Activated CD4-positive, alpha-beta T cell treated with anti-CD3 and anti-CD28 coated beads, Interleukin-2, amount 50 U/mL, for 48 hours (primary cell): ENCODE data around the gene CCDC81.
"Not testable (repeated sequence)": the region's sequence is repeated elsewhere in the genome, so short reads cannot be mapped to it uniquely, and the experiment has no call there.

Source experiments
- DNase-seq, 2 experiments: peaks; one replicate each; pipeline ENCODE4 v3.0.0-alpha.2; 2020

Gene CCDC81

DNA sequence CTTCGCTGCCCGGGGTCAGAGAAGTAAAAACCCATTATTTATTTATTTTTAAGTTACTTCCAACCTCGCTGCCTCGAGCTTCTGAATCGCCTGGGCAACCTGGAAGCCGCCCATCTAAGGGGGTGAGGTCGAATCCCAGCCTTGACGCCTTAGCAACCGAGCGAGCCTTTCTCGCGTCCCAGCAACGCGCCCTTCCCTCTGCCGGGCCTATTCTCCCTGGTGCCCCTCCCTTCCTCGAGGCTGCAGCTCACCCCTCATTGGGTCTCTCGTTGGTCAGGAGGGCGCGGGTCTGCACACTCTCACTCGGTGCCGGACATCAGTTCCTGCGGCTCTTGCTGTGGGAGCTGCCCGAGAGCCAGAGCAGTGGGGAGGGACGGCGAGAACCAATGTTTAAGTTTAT, at the start of gene CCDC81:
TSS of gene CCDC81 (plus strand) at position 302 of the 400 bp plus-strand sequence. CDS start 277 bp downstream, outside the sequence.
- no peak for DNase-seq

DNA sequence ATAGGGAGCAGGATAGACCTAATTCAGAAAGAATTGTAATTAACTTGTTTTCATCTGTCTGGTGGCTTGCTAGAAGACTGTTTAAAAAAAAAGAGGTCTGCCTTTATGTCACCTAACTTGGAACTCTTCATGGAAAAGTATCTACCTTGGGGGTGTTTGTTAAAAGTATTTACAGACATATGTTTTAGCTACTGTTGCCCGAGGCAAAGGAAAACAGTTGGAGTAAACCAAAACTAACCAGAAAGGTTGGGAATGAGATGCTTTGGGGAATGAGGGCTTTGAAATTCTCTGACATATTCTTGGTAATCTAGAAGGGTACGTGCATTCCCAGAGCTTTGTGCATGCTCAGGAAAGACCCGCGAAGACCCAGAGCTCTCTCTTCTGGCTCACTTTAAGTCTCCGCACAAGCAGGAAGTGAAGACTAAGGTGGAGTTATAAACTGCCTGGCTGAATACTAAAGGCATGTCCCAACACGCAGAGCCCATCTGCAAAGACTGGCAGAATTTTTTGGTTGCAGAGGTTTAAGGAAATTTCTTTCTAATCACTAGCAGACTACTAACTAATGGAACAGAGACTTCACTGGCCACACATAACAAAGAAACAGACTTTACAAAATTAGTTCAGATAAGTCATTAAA, 39.4 kb upstream of the CCDC81 start:
- DNase-seq: no peak

DNA sequence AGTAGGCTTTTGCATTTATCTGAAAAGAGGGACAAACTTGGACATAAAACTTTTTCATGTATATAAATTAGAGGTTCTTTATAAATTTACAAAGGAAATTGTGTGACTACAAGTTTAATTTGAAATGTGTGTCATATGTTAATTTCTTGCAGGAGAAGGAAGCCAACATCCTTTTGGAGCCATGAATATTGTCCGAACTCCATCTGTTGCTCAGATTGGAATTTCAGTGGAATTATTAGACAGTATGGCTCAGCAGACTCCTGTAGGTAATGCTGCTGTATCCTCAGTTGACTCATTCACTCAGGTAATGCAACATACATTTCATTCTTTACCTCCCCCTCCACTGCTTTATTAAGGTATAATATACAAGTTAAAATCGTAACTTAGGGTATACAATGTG, 37.5 kb upstream of the CCDC81 start:
- no peak for DNase-seq

DNA sequence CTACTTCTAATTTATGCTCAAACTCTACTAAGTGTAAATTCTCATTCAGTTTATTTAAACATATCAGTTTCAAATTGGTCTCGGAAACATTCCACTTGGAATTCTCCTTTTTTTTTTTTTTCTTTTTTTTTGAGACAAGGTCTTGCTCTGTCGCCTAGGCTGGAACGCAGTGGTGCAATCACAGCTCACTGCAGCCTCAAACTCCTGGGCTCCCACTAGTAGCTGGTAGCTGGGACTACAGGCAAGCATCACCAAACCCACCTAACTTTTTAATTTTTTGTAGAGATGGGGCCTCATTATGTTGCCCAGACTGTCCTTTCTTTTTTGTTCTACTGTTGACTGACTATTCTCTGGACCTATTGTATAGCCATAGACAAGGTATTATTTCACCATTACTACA, 33.3 kb upstream of the CCDC81 start:
- no peak for DNase-seq

DNA sequence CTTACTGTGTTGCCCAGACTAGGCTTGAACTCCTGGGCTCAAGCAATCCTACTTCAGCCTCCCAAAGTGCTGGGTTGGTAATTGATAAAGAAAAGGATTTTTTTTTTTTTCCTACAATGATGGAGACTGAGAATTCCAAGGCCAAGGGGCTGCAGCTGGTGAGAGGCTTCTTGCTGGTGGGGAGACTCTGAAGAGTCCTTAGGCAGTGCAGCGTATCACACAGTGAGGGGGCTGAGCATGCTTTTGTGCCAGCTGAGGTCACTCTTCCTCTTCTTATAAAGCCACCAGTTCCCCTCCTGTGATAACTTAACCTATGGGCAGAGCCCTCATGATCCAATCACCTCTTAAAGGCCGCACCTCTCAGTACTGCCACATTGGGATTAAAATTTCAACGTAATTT, 28.2 kb upstream of the CCDC81 start:
- DNase-seq: no peak

DNA sequence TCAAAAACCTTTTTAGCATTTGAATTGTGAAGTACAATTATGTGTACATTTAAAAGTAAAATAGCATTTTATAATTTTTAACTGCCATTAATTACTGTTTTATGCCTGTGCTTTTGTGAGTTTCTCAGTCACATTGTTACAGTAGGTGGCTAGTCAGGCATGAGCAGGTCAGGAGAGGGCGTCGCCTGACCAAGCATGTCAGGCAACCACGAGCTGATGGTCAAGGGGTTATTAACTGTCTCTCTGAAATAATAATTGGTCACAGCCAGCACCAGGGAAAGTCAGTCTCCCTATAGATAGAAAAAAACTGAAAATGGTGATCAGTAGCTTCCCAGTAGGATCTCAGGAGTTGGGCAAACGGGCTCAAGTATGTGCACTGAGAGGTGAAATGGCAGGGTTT, 19.4 kb upstream of the CCDC81 start:
- DNase-seq: no peak

DNA sequence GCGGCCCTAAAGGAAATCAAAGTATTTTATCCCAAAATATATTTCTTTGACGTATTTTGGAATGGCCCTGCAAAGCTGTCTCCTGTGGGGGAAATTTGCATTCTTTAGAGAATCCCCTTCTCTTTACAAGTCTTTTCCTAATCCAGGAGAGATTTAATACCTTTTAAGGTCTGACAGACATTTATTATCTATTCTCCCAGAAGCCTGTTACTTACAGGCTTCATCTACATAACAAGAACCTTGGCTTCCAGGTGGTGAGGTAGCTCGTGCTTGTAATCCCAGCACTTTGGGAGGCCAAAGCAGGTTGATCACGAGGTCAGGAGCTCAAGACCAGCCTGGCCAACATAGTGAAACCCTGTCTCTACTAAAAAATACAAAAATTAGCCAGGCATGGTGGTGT, 17.3 kb upstream of the CCDC81 start:
- DNase-seq: not testable (repeated sequence)

DNA sequence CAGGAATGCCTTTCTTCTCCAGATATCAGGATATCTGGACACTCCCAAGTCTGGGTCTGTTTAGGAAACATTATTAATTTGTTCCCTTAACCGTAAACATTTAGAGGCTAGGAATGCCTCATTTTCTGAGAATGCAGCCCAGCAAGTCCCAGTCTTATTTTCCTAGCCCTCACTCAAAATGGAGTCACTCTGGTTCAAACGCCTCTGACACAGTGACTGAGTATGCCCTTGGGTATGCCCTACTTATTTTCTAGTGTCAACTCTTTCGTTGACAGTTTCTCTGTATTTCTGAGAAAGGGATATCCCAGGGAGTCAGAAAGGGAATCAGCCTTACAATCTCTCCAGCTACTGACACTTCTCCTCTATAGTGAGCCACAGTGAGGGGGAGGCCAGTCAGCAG, 16.0 kb upstream of the CCDC81 start:
- no peak for DNase-seq

DNA sequence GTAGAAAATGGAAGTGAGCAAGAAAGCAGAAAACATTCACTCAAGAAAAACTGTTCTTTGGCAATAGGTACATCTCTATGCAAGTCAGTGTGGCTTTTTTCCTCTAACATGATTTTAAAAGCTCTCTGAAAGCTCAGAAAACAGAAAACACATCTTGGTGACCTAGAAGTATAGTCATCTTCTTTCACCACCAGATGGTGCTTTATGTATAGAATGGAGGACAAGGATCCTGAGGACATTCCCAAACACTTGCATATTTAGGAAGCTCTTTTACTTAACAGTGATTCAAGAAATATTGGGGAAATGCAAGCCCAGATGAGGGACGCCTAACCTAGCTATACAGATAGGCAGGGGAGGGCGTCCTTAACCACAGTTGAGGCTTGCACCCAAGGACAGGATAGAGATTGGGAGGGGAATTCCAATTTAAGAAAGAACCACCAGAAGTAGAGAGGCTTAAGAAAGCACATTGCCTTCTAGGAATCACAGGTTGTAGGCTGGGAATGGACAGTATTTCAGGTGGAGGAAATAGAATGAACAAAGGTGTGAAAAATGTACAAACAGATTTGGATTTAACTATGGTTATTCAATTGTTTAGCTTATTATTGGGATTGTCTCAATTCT, 13.8 kb upstream of the CCDC81 start:
- no peak for DNase-seq

DNA sequence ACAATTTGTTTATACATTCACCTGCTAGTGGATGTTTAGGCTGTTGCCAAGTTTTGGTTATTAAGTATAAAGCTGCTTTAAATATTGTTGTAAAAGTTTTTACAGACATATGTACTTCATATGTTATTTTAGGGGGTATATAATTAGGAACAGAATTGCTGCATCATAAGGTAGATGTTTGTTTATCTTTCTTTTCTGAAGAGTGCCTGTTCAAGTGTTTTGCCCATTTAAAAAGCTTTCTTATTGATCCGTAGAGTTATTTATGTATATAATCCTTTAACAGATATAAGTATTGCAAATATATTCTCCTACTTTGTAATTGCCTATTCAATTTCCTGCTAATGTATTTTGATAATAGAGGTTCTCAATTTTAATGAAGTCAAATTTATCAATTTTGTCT, 11.3 kb upstream of the CCDC81 start:
- no peak for DNase-seq

DNA sequence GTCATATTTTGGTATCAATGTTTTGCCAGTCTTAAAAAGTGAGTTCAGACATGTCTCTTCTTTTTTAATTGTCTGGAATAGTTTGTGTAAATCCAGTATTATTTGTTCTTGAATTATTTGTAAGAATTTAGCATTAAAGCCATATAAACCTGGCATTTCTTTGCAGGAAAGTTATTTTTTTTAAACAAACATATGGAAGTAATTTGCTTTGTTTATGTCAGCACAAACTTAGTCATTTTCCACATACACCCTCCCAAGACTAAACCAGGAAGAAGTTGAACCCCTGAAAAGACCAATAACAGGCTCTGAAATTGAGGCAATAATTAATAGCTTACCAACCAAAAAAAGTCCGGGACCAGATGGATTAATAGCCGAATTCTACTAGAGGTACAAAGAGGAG, 9.1 kb upstream of the CCDC81 start:
- no peak for DNase-seq

DNA sequence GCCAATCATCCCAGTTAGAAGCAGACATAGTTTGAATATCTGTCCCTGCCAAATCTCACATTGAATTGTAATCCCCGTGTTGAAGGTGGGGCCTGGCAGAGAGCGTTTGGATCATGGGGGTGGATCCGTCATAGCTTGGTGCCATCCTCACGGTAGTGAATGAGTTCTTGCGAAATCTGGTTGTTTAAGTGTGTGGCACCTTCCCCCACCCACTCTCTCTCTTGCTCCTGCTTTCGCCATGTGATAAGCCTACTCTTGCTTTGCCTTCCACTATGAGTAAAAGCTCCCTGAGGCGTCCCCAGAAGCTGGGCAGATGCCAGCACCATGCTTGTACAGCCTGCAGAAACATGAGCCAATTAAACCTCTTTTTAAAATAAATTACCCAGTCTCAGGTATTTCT, 5.0 kb upstream of the CCDC81 start:
- DNase-seq: no peak

DNA sequence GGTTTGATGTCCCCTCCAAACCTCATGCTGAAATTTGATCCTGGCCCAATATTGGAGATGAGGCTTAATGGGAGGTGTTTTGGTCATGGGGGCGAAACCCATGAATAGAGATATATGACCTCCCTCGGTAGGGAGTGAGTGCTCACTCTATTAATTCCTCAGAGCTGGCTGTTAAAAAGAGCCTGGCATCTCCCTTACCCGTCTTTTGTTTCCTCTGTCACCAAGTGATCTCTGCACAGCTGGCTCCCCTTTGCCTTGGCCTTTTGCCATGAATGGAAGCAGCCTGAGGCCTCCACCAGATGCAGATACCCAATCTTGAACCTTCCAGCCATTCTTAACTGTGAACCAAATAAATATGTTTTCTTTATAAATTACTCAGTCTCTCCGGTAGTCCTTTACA, 4.5 kb upstream of the CCDC81 start:
- no peak for DNase-seq

DNA sequence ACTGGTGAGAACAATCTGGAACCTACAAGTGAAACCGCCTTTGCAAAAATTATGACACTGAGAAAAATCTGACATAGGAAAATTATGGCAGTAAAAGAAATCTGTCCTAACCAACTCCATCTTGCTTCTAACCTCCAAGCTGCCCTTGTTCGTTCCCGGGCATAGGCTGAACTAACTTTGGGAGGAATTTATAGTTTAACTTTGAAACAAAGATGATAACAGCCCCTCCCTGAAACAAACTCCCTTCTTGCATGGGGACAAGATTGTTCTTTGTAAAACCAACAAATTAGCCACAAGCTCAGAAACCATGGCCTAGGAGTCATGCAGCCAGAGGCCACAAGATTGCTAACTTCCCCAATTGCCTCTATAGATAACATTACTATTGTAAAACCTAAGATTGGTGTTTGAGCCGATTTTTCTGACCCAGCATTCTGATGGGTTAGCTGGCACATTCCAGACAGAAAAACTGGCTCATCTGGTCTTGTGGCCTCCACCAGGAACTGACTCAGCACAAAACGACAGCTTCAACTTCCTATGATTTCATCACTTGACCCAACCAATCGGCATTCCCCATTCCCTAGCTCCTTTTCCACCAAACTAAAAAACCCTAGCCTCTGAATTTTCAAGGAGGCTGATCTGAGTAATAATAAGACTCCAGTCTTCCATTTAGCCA, 3.6 kb upstream of the CCDC81 start:
- DNase-seq: no peak

DNA sequence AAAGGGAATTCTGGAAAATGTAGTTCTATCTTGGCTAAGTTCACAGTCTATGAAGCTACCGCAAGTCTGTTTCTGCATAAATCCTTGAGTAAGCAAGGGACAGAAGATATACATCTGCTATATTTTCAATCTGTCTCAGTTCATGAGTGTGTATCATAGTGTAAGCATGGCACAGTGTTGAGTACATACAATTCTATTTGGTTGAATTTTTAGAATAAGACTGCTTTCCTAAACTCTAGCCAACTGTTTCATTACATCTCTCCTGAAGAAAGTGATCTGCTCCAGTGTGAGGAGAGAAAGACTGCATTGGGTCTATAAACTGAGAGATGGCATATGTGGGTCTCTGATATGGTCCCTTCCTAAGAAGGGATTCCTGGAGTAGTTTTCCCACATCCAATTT, 2.6 kb upstream of the CCDC81 start:
- no peak for DNase-seq

DNA sequence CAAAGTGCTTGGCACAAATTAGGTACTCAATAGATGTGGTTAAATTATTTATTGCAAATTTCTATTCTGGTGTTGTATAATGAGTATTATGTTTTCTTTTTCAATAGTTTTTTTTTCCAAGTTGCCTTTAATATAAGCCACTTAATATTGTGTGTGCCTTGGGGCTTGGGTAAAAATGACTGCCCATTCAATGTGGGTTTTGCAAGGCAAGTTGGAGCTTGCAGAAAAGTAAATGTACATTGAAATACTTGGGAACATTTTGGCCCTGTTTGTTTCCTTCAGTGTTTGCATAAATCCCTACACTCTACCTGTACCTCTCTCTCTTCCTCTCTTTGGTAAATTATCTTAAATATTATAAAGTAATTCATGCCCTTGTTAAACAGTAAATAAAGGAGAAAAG, 2.1 kb upstream of the CCDC81 start:
- no peak for DNase-seq

DNA sequence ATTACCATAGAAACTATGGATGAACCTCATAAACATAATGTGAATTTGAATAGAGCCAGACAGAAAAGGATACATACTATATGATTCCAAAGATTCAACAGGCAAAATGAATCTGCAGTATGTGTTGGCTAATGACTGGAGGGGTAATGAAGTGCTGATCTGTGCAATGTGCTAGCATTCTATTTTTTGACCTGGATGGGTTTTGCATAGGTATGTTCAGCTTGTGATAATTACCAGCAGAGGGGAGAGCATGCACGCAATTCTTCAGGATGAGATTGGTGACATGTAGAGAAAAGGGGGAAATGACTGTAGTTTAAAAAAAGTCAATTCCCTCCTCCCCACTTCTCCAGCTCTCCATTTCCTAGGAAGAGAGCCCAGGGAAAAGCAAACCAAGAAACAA, 618 bp upstream of the CCDC81 start:
- no peak for DNase-seq

DNA sequence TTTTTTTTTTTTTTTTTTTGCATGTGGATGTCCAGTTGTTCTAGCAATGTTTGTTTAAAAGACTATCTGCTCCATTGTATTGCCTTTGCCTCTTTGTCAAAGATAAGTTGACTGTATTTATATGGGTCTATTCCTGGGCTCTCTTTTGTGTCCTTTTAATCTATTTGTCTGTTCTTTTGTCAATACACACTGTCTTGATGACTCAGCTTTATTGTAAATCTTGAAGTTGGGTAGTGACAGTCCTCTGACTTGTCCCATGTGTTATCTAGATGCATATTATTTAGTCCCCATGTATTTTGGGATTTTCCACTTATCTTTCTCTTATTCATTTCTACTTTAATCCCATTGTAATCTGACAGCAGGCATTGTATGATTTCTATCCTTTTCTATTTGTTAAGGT, 3.3 kb downstream of the CCDC81 start:
- no peak for DNase-seq

DNA sequence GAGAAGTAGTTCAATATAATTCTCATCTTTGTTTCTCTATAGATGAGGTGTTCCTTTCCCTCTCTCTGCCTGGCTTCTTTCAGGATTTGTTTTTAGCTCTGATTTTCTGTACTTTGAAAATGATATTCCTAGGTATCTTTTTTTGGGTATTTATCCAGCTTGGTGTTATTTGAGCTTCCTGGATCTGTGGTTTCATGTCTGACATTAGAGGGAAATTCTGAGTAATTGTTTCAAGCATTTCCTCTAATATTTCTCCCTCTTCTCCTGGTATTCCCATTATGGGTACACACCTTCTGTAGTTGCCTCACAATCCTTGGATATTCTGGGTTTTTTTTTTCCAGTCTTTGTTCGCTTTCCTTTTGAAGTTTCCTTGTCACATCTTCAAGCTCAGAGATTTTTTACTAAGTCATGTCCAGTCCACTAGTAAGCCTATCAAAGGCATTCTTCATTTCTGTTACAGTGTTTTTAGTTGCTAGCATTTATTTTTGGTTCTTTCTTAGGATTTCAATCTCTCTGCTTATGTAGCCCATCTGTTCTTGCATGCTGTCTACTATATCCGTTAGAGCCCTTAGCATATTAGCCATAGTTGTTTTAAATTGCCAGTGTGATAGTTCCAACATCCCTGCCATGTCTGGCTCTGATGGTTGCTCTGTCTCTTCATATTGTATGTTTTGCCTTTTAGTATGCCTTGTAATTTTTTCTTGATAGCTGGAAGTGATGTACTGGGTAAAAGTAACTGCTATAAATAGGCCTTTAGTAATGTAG, 5.8 kb downstream of the CCDC81 start:
- DNase-seq: no peak

DNA sequence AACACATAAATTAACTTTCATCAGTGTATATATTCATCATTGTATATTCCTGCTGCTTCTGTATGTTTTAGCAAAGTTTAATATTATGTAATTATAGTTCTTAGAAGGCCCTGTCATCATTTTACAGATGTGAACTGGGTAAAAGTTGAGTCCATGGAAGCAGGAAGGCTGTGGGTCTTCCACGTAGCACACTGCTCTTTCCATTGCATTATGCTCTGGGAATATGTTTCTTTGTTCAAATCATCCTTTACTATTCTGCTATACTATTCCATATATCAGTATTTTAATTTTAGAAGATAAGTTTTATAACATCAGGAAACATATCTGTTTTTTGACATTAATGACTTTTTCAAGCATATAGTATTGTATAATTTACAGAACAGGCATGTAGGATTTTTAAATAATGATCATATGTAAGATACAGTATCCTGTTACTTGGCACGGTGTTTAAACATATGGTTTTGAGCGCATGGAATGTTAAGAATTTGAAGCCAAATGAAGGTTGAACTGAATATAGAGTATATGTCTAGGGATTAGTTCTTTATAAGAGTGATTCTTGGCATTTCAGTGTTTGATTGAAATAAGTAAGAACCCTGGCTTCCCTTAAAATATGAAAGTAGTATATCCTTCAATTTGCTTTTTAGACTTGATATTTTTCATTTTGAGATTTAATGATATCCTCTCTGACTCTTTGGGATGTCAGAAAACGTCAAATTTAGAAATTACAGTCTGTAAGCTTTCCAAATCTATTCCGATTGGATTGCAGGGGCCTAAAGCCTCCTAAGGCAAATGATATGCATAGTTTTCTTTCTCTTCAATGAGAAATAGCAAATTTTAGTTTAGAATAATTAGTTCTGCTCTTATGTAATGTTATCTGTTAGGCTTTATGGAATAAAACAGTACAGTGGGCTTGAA, 8.6 kb downstream of the CCDC81 start:
- DNase-seq: no peak

DNA sequence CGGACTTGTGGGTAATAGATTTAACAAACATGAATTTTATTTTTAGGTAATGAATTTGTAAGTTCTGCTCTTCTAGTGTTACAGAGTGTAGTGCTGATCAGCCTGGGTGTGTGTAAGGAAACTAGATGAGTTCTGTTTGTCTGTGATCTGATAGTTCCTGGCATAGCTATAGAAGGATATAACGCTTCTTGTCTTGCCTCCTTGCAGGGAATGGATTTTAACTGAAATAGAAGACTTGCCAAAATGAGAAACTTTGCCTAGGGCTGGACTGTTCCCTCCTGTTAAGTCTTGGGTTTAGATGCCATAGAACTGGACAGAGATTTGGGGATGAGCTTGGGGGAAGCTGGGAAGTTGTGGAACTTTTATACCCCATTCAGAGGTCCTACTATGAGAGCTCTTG, 11.6 kb downstream of the CCDC81 start:
- DNase-seq: no peak

DNA sequence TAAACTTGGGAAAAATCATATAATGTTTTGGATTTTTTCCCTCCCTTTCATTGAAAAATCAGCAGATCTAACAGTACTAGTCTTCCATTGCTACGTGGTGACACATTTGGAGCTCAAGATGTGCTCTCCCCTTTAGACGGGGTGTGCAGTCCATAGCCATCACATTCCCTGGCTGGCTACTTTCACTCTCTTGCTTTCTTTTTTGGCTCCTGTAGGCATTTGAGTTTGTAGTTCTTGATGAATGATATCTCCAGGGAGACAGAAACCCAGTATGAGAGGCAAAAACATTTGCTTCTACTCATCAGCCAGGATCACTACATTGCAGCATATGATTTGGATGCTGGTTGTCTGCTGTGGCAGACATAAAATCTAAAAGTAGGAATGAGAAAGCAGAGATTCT, 12.1 kb downstream of the CCDC81 start:
- DNase-seq: no peak

DNA sequence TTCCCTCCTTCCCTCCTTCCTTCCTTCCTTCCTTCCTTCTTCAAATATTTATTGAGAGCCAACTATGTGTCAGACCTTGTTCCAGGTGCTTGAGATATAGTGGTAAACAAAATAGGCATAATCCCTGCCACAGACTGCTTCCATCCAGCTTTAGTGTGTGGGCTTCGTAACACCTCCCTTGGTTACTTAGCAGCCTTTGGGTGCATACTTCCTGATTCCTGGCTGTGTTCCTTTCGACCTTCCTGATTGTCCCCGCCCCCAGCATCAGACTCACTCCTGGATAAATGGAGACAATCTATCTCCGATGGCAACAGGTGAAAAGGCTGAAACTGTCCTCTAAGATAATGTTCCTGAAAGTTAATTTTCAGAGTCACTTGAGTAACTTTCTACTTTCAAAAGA, 13.5 kb downstream of the CCDC81 start:
- DNase-seq: no peak
